ENCODE measurements around the gene GALNT18. TPM values are rescaled to one million over a fixed set of nuclear protein-coding genes. Genes with fewer than 3 reads are reported as not detected.

The GALNT18 gene
- total and polyA plus RNA-seq, 8 donors: 2.0 to 8.9 (median 4.7) TPM

- H3K27me3 ChIP-seq: no peaks in the 10 kb centered on the region
- TF ChIP-seq CTCF (IDR thresholded peaks at IDR 0.05): no peak
Measured at GRCh38 chr11:11594162-11594561, 27.6 kb downstream of the GALNT18 start.

DNA sequence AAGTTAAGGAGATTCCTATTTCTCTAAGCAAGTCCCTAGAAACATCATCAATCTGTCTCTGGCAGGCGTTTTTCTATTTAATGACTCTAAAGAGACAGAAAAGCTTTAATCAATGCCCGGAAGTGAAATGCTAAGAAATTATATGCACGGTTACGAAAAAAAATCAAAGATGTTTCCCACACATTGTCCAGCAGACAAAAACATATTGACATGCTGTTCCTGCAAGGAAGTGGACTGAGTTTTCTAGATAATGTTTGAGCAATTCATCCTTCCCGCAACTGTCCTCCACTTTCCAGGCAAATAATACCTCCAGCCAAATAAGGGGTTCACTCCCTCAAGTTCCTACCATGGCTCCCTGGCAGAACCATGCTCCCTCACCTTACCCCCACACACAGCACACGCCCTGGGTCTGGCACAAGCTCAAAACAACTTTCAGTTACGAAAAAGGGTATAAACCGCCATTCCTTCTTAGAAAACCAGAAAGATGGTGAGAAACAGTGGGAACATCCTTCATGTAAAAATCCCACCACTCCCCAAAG lies 29.6 kb downstream of the GALNT18 start:
- intact Hi-C loops (cut with DNase I): no loop called here
- Histone ChIP-seq H3K27me3 (no peaks in the 10 kb centered on the region), H3K27ac (no peak overlapping the region), H3K9me3 (no peaks in the 10 kb centered on the region), H3K4me1 (no peaks in the 10 kb centered on the region), H3K4me3 (no peak overlapping the region), H3K36me3 (no peaks in the 10 kb centered on the region)
- WGBS, 2 donors: 70 to 72% methylated on average over 8 of the region's 8 CpGs
- TF ChIP-seq CTCF (IDR thresholded peaks at IDR 0.05): no peak
- FAIRE-seq (no peak), DNase-seq (no peak), ATAC-seq (no peak)

More at GRCh38 chr11:11594162-11594561, 27.6 kb downstream of the GALNT18 start:
- FAIRE-seq (no peak), ATAC-seq (no peak), DNase-seq (no peak)
- H3K36me3 ChIP-seq: no peaks in the 10 kb centered on the region
- no peaks in the 10 kb centered on the region for H3K4me1 ChIP-seq
- no peak overlapping the region for H3K27ac ChIP-seq
- intact Hi-C loops (cut with DNase I): no loop called here
- H3K9me3 ChIP-seq: no peaks in the 10 kb centered on the region
- WGBS, 2 donors: 94 to 100% methylated on average over 2 of the region's 2 CpGs
- H3K4me3 ChIP-seq: no peak overlapping the region

DNA sequence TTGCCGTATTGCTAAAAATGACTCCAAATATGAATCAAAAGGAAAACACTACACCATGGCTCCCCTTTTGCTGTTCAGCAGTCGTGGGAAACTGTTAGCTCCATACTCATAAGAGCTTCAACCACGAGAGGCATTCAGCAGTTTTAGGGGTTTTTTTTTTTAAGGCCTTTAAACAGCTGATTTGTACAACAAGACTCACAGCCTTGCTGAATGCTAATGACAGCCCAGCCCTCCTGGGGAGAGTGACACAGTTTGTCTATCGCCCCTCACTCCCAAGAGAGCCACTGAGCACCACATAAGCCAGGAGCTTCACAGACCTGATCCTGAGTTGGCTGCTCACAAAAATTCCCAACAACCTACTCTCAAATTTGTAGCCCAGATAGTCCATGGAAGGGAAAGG lies 32.4 kb downstream of the GALNT18 start:
- intact Hi-C loops (cut with DNase I): no loop called here
- no peak overlapping the region for H3K27ac ChIP-seq

DNA sequence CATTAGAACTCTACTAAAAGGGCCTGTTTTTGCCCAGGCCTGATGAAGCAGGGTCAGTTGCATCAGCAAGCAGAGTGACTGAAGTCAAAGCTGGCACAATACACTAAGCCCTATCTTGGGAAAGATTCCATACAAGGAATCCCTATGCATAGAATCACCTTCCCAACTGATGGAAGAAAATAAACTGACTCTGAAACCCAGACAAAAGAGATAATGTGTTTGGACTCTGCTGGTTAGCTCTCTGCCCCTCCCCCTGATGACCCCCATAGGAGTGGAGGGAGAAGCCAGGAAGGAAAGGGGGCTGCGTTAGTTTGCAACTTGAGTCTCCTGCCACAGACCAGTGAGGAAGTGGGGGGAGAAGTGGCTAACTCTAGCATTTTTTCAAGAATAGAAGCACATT lies 32.9 kb downstream of the GALNT18 start:
- Histone ChIP-seq H3K4me3 (no peak overlapping the region), H3K27me3 (no peaks in the 10 kb centered on the region), H3K27ac (no peak overlapping the region), H3K9me3 (no peaks in the 10 kb centered on the region), H3K36me3 (no peaks in the 10 kb centered on the region), H3K4me1 (no peaks in the 10 kb centered on the region)
- 82 to 100% methylated on average over 1 of the region's 1 CpG for WGBS, 2 donors
- no peak for DNase-seq
- intact Hi-C loops (cut with DNase I): no loop called here
- TF ChIP-seq CTCF (IDR thresholded peaks at IDR 0.05): no peak
- FAIRE-seq: no peak
- ATAC-seq: no peak

More for the DNA sequence above, 32.4 kb downstream of the GALNT18 start:
- DNase-seq (no peak), ATAC-seq (no peak), FAIRE-seq (no peak)
- Histone ChIP-seq H3K36me3 (no peaks in the 10 kb centered on the region), H3K4me3 (no peak overlapping the region), H3K4me1 (no peaks in the 10 kb centered on the region), H3K27me3 (no peaks in the 10 kb centered on the region), H3K9me3 (no peaks in the 10 kb centered on the region)
- no peak for TF ChIP-seq CTCF (IDR thresholded peaks at IDR 0.05)
- WGBS, 2 donors: 76 to 86% methylated on average over 4 of the region's 4 CpGs

GRCh38 chr11:11588243-11588642 lies 33.6 kb downstream of the GALNT18 start:
- no peak for TF ChIP-seq CTCF (IDR thresholded peaks at IDR 0.05)
- Histone ChIP-seq H3K4me1 (no peaks in the 10 kb centered on the region), H3K36me3 (no peaks in the 10 kb centered on the region), H3K27me3 (no peaks in the 10 kb centered on the region), H3K27ac (no peak overlapping the region), H3K4me3 (no peak overlapping the region), H3K9me3 (no peaks in the 10 kb centered on the region)
- FAIRE-seq: no peak
- WGBS, 2 donors: 84 to 88% methylated on average over 2 of the region's 2 CpGs
- no peak for DNase-seq
- intact Hi-C loops (cut with DNase I): no loop called here
- no peak for ATAC-seq

Data from pancreas (tissue), 10 donors.